ENCODE measurements around the gene ABAT. TPM values are rescaled to one million over a fixed set of nuclear protein-coding genes. Genes with fewer than 3 reads are reported as not detected.
"Not testable (repeated sequence)": the region's sequence is repeated elsewhere in the genome, so short reads cannot be mapped to it uniquely, and the experiment has no call there.

ABAT gene
- total and polyA plus RNA-seq, 2 experiments from 2014 or later, result 31.2 to 59.1 TPM

- Histone ChIP-seq H3K36me3 (replicated peaks; ENCODE audit: insufficient read depth, low read depth) (no peaks in the 10 kb centered on the region), H4K20me1 (ENCODE audit: insufficient read depth, poor library complexity, severe bottlenecking) (no peaks in the 10 kb centered on the region), H3K79me2 (no peaks in the 10 kb centered on the region), H3K4me2 (no peak overlapping the region), H3K9me3 (ENCODE audit: low read depth) (no peaks in the 10 kb centered on the region), H3K9me2 (replicated peaks; ENCODE audit: insufficient read depth) (no peaks in the 10 kb centered on the region), H2AFZ (no peak overlapping the region), H3K27ac (no peak overlapping the region), H3K27me3 (no peaks in the 10 kb centered on the region), H3K4me1 (ENCODE audit: insufficient read depth) (no peaks in the 10 kb centered on the region), H3K4me3 (no peak overlapping the region)
- no peak for TF ChIP-seq EZH2phosphoT487 (IDR thresholded peaks at IDR 0.05; ENCODE audit: low read depth, severe bottlenecking, unreplicated experiment)
- no peak for TF ChIP-seq CTCF (IDR thresholded peaks at IDR 0.05; ENCODE audit: poor library complexity)
- TF ChIP-seq EZH2 (IDR thresholded peaks at IDR 0.05; ENCODE audit: borderline replicate concordance), result no peak
- DNase-seq (ENCODE audit: low spot score), result no peak
- 96% methylated on average over 8 of the region's 8 CpGs for WGBS (ENCODE audit: low lambda C conversion rate, missing lambda C conversion rate)
Observed at GRCh38 chr16:8781797-8782196, 107.4 kb downstream of the ABAT start.

- TF ChIP-seq EZH2 (IDR thresholded peaks at IDR 0.05; ENCODE audit: borderline replicate concordance) (no peak), CTCF (IDR thresholded peaks at IDR 0.05; ENCODE audit: poor library complexity) (no peak), EZH2phosphoT487 (IDR thresholded peaks at IDR 0.05; ENCODE audit: low read depth, severe bottlenecking, unreplicated experiment) (no peak)
- 86% methylated on average over 6 of the region's 6 CpGs for WGBS (ENCODE audit: low lambda C conversion rate, missing lambda C conversion rate)
- H3K4me1 ChIP-seq (ENCODE audit: insufficient read depth), result no peaks in the 10 kb centered on the region
- no peak overlapping the region for H3K27ac ChIP-seq
- no peaks in the 10 kb centered on the region for H4K20me1 ChIP-seq (ENCODE audit: insufficient read depth, poor library complexity, severe bottlenecking)
- DNase-seq (ENCODE audit: low spot score), result no peak
- H3K4me2 ChIP-seq, result no peak overlapping the region
- H3K27me3 ChIP-seq, result no peaks in the 10 kb centered on the region
- H3K36me3 ChIP-seq (replicated peaks; ENCODE audit: insufficient read depth, low read depth), result no peaks in the 10 kb centered on the region
- no peaks in the 10 kb centered on the region for H3K9me3 ChIP-seq (ENCODE audit: low read depth)
- no peak overlapping the region for H2AFZ ChIP-seq
- H3K4me3 ChIP-seq, result no peak overlapping the region
- H3K79me2 ChIP-seq, result no peaks in the 10 kb centered on the region
- H3K9me2 ChIP-seq (replicated peaks; ENCODE audit: insufficient read depth), result no peaks in the 10 kb centered on the region
Observed at GRCh38 chr16:8782673-8783072, 108.3 kb downstream of the ABAT start.

- H3K9me3 ChIP-seq (ENCODE audit: low read depth), result no peaks in the 10 kb centered on the region
- TF ChIP-seq CTCF (IDR thresholded peaks at IDR 0.05; ENCODE audit: poor library complexity) (no peak), EZH2phosphoT487 (IDR thresholded peaks at IDR 0.05; ENCODE audit: low read depth, severe bottlenecking, unreplicated experiment) (no peak), EZH2 (IDR thresholded peaks at IDR 0.05; ENCODE audit: borderline replicate concordance) (no peak)
- no peaks in the 10 kb centered on the region for H3K36me3 ChIP-seq (replicated peaks; ENCODE audit: insufficient read depth, low read depth)
- H4K20me1 ChIP-seq (ENCODE audit: insufficient read depth, poor library complexity, severe bottlenecking), result no peaks in the 10 kb centered on the region
- 88% methylated on average over 6 of the region's 6 CpGs for WGBS (ENCODE audit: low lambda C conversion rate, missing lambda C conversion rate)
- H3K4me1 ChIP-seq (ENCODE audit: insufficient read depth), result peaks cover 4% of the 10 kb centered on the region
- no peak overlapping the region for H3K4me2 ChIP-seq
- H2AFZ ChIP-seq, result no peak overlapping the region
- H3K27ac ChIP-seq, result no peak overlapping the region
- no peak for DNase-seq (ENCODE audit: low spot score)
- H3K4me3 ChIP-seq, result no peak overlapping the region
- H3K9me2 ChIP-seq (replicated peaks; ENCODE audit: insufficient read depth), result no peaks in the 10 kb centered on the region
- no peaks in the 10 kb centered on the region for H3K79me2 ChIP-seq
- H3K27me3 ChIP-seq, result no peaks in the 10 kb centered on the region
Observed at GRCh38 chr16:8785408-8785807, 111.0 kb downstream of the ABAT start.

GRCh38 chr16:8786316-8786715 lies 111.9 kb downstream of the ABAT start:
- WGBS (ENCODE audit: low lambda C conversion rate, missing lambda C conversion rate), result 93% methylated on average over 11 of the region's 11 CpGs
- H3K9me3 ChIP-seq (ENCODE audit: low read depth); H3K27me3 ChIP-seq; H3K27ac ChIP-seq; H4K20me1 ChIP-seq (ENCODE audit: insufficient read depth, poor library complexity, severe bottlenecking); H3K4me2 ChIP-seq; H3K36me3 ChIP-seq (replicated peaks; ENCODE audit: insufficient read depth, low read depth); H3K4me3 ChIP-seq; H3K9me2 ChIP-seq (replicated peaks; ENCODE audit: insufficient read depth); H2AFZ ChIP-seq; DNase-seq (ENCODE audit: low spot score); H3K79me2 ChIP-seq; H3K4me1 ChIP-seq (ENCODE audit: insufficient read depth): not testable (repeated sequence)
